Amniotic stem cell (primary cell): ENCODE measurements around the gene HPCAL4.
A peak's percentile ranks its signal among the peaks of the same experiment; 100 is the strongest.

ENCODE experiments used
- DNase-seq: peaks from one replicate; lab custom pipeline; 2025; lab: John Stamatoyannopoulos, UW

The HPCAL4 gene

DNA sequence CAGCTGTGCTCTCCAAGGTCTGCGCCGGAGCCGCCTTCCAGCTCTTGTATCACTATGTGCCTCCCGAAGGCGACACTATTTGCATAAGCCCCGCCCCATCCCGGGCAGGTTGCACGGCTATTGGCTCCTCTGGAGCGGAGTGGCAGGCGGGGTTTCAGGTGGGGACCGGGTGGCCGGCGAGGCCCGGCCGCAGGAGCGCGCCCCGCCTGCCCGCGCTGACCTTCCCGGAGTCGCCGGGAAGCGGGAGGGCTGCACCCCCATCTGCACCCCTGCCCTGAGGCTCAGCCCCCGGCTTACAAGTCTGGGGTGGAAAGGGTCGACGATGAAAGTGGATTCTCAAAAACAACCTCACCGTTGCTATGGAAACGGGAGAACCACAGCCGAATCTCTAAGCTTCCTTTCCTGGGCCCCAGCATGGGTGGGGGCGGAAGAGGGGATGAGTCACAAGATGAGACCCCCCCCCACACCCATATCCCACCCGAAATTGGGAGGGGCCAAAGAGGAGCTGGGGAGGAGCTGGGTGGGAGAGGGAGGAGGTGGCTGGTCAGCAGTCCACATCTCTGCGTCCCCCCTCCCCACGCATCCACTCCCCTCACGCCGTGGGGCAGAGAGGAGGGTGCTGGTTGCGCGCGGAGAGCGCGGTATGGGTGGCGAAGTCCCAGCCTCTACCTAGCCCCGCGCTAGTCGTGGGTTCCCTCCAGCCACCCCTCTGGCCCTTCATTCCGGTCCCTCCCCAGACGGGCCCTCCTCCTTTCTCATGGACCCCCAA, at the start of gene HPCAL4:
TSS of gene HPCAL4 (minus strand) at position 51 of the 769 bp plus-strand sequence. CDS start 6,830 bp downstream, outside the sequence.
- DNase-seq = no peak

DNA sequence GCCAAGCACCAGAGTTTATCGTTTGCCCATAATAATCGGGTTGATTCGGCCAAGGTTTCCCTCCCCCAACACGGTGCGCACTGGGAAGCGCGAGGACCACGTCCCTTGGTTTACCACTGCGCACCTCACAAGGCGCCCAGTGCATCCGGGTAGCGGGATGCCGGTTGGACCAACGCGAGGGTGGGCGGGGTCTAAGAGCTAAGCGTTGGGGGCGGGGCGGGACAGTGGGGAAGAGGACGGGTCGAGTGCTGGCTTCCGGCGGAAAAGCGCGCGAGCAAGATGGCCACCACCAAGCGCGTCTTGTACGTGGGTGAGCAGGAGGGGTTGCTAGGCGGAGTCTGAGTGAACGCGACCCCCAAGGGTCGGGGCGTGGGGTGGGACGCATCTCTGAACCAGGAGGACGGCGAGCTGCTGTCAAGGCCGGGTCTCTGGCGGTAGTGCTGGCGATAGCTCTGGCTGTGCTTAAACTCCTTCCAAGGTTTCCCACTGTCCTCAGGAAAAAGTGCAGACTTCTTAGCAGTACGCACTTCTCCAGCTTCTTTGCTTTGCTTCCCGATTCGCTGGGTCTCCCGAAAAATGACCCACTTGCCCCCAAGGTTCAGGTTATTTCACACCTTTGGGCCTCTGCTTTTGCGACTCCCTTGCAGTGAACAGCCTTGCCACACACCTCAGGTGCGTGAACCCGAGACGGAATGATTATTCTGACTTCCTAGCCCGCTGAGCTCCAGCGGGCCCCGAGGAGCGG, 47.6 kb upstream of the HPCAL4 start, which contains the start of gene PPIE:
TSS of gene PPIE (plus strand) at position 261 of the 745 bp plus-strand sequence. CDS start at position 280, 19 bp downstream.
- peak; percentile 77 for DNase-seq

DNA sequence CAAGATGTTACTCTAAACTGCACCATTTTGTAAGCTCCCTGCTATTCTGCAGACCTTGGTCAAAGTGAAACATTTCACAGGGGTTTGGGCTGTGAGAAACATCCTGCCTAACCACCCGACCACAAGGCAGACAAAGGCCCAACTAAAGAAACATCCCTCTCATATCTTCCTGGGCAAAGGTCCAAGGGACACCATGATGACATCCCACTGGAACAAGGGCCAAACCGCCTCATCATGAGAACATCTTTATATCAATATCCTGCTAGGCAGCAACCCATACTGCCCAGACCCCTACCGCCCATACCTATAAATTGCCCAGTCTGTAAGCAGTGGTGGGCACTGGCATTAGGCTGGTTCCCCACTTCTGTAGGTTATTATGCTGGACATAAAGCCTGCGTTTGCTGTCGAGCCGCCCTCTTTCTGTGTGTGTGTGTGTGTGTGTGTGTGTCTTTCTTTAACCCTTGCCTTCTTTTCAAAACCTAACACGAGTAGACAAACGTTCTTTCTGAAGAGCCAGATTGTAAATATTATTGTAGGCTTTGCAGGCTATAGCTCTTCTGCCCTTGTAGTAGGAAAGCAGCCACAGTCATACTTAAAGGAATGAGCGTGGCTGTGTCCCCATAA, 46.4 kb upstream of the HPCAL4 start:
- DNase-seq = no peak

DNA sequence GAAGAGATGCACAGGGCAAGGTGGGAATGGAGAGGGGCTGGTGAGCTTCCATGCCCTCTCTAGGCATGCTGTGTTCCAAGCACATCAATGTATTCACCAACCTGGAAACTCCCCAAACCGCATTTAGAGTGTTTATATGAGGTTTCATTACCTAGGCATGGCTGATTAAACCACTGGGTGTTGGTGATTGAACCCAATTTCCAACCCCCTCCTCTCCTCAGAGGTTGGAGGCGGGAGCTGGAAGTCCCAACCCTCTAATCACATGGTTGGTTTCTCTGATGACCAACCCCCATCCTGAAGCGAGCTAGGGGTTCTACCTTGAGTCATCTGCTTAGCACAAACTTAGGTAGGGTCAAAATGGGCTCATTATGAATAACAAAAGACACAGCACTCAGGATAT, 44.5 kb upstream of the HPCAL4 start:
- no peak for DNase-seq

DNA sequence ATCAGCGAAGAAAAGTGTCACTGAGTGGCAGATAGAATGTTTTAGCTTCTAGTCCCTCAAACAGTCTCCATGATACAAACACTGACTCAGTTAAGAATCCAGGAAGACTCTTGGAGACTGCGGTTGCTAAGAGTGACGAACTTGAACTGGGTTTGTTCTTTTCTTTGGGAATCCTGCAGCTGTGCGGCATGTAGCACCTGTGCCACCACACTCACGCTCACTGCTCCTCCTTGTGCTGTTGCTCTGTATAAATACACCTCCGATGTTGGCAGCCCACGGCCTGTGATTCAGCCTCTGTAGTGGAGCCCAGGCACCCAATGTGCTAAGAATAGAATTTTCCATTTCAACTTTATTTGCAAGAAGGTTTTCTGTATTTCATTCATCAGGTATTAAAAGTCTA, 41.9 kb upstream of the HPCAL4 start:
- no peak for DNase-seq

DNA sequence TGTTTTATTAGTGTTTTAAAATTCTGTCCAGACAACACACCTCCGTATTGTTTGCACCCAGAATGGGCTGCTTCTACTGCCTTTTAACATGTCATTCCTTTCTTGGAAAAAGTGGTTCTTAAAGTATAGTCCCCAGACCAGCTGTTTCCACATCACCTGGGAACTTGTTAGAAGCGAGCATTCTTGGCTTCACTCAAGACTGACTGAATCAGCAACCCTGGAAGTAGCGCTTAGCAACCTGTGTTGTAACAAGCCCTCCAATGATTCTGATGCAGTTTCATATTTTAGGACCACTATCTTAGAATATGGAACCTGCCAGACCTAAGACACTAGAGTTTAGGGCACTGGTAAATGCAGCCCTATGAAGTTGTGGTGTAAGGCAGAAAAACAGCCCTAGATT, 41.5 kb upstream of the HPCAL4 start:
- no peak for DNase-seq

DNA sequence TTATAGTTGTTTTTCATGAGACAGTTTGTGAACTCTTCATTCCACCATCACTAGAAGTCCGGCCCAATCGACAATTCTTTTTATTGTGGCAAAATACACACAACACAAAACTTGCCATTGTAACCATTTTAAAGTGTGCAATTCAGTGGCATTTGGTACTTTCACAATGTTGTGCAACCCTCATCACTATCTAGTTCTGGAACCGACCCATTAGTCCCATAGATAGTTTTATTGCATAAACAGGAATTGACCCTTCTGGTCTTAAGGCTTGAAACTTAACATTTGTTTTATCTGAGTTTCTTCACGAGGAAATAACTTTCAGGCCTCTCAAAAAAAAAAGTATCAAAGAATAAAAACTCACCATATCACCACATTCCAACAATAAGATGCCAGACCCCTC, 38.6 kb upstream of the HPCAL4 start:
- DNase-seq = no peak

DNA sequence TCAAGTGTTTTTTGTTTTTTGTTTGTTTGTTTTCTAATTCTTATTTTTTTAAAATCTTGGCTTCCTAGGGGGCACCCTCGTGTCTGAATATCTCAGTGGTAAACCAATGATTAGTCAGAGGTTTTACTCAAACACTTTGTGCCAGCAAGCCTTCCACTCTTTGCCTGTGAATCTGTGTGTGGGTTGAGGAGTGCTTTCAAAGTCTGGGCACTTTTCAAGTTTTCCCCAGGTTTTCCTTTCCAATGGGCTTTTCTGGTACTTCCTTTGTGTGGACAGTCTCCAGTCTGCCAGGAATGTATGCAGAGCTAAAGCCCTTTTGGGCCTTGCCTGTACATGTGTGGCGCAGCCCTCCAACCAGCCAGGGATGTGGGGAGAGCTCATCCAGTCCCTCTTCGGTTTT, 37.8 kb upstream of the HPCAL4 start:
- DNase-seq = no peak

DNA sequence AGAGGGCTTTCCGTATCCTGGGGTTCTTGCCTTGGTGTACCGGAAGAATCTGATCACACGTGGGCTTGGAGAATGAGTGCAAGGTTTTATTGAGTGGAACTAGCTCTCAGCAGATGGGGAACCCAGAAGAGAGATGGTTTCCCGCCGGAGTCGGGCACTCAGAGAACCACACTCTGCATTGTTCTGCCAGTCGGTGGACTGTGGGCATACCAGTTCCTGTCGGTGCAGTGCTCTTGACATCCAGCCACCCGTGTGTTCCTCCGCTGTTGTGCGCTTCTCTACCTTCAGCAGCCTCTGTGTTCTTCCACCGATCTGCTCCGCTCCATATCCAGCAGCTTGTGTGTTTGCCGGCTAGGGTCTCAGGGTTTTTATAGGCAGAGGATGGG, 36.7 kb upstream of the HPCAL4 start:
- DNase-seq = no peak

DNA sequence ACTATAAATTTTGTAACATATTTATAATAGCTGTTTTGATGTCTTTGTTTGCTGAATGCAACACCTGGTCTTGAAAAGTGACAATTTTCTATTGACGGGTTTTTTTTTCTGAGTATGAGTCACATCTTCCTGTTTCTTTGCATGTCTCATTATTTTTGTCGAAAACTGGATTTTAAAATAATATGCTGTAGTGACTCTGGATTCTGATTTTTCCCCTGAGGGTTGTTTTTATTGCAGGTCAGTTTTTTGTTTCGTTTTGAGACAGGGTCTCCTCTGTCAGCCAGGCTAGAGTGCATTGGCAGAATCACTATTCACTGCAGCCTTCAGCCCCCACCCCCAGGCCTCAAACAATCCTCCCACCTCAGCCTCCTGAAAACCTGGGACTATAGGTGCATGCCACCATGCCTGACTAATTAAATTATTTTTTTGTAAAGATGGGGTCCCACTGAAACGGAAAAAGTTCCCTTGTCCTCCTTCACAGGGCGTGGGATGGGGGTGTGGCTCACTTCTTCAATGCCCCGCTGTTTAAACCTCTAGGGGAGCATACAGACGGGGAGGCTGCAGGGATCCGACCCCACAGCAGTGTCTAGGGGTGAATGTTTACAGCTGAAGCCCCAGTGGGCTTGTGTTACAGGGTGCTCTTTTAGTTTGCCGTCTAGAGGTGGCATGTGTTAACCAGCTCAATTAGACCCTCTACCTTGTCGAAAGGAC, 36.1 kb upstream of the HPCAL4 start:
- no peak for DNase-seq

DNA sequence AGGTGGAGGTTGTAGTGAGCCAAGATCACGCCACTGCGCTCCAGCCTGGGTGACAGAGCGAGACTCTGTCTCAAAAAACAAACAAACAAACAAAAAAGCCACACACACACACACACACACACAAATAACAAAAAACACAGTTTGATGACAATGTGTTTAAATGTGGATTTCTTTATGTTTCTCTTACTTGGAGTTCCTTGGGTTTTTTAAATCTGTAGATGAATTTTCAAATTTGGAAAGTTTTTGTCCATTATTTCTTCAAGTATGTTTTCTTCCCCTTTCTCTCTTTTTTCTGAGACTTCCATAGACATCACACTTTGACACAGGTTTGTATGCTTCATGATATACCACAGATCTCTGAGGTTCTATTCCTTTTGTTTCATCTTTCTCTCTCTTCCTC, 35.4 kb upstream of the HPCAL4 start:
- no peak for DNase-seq

DNA sequence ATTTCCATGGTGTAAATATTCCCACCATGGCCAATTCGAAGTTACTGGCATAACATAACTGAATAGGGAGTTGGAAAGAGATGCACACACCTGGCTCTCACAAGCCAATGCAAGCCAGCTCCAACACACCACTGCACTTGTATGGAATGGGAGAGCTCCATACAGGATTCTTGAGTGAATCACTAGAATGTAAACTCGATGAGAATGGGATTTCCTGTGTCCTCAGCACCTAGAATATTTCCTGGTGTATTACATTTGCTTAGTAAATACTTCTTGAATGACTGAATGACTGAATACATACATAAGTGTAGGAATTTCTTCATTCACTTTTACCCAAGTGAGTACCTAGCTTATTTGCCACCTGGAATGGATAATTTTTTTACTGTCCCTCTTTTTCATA, 31.3 kb upstream of the HPCAL4 start:
- no peak for DNase-seq

DNA sequence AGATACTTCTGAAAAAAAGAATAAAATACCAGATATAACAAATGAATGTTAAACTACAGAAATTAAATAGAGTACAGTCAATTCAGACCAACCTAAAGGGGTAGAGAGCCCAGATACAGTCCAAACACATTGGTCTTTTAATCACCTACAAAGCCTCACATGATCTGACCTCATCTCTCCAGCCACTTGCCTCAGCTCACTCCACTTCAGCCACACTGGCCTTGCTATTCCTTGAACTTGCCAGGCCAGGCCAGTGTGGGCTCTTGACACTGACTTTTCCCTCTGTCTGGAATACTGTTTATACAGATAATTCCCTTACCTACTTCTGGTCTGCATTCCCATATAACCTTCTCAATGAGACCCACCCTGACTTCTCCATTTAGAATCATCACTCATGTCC, 30.4 kb upstream of the HPCAL4 start:
- no peak for DNase-seq

DNA sequence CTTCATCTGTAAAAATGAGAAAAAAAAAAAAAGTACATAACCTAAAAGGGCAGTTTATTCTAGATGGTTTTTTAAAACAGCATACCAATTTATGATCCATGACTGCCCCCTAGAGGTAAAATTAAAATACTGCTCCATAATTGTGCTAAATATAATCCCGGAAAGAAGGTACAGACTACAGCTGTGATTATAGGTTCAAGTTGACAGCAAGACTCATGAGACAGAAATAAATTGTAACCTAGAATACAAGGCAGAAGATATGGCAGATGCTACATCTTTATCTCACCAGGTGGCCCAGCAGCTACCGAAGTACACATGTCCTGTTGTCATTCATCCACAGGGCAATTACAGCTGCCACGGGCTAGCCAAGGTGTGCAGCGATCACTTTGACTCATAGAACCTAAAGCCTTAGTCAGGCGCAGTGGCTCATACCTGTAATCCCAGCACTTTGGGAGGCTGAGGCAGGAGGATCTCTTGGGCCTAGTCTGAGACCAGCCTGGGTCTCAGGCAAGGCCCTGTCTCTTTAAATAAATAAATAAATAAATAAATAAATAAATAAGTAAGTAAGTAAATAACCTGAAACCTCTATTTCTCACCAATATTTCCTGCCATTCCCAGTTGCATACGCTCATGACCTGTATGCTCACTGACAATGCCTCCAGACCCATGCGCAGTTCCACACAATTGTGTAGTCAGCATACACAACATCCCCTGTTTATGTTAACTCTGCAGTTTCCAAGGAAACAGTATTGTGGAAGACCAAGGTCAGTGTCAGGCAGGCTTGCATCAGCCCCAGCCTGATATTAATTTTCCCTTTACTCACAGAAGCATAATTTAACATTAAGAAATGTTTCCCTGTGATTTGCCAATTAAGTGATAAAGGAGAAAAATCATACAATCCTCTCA, 29.1 kb upstream of the HPCAL4 start:
- peak; percentile 45 for DNase-seq

DNA sequence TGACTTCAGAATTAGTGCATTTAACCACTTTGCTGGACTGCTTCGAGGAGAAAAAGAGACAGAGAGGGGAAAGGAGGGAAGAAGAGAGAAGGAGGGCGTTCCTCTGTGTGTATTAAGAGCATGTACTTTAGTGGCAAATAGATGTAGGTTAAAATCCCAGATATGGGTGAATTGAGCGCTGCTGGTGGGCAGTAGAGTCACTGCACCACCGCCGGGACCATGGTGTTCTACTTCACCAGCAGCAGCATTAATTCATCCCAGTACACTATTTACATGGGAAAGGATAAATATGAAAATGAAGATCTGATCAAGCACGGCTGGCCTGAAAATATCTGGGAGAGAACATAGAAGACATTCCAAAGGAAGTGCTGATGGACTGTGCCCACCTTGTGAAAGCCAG, 26.6 kb upstream of the HPCAL4 start:
- DNase-seq = no peak

DNA sequence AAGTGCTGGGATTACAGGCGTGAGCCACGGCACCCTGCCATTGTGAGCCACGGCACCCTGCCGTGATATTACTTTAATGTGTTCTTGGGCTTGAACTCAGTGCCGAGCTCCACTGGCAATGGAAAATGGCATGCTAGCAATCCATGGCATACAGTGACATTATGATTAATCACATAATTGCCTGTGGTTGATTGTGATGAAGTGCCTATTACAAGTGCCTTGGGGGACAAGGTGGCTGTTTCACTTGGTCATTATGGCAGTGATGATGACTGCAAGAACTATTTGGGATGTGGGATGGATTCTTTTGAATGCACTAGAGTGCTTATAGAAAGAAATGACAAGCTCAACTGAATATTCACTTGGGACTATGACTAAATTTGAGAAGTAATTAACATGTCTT, 22.3 kb upstream of the HPCAL4 start:
- DNase-seq = no peak

DNA sequence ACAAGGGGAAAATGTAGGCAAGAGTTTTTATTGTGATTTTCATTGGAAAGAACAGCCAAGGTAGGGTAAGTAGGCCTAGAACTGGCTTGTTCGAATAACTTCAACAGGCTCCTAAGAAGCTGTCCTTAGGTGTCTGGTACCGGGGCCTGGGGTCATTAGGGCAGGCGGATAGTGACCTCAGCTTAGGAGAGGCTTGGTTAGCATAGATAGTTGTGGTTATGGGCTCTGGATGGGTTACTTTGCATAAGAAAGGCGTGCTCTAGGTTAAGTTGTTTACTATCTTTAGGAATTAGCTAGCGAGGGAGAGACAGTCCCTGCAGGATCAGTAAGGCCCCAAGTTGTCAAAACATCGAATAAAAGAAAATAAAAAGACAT, 20.7 kb upstream of the HPCAL4 start:
- DNase-seq = no peak

DNA sequence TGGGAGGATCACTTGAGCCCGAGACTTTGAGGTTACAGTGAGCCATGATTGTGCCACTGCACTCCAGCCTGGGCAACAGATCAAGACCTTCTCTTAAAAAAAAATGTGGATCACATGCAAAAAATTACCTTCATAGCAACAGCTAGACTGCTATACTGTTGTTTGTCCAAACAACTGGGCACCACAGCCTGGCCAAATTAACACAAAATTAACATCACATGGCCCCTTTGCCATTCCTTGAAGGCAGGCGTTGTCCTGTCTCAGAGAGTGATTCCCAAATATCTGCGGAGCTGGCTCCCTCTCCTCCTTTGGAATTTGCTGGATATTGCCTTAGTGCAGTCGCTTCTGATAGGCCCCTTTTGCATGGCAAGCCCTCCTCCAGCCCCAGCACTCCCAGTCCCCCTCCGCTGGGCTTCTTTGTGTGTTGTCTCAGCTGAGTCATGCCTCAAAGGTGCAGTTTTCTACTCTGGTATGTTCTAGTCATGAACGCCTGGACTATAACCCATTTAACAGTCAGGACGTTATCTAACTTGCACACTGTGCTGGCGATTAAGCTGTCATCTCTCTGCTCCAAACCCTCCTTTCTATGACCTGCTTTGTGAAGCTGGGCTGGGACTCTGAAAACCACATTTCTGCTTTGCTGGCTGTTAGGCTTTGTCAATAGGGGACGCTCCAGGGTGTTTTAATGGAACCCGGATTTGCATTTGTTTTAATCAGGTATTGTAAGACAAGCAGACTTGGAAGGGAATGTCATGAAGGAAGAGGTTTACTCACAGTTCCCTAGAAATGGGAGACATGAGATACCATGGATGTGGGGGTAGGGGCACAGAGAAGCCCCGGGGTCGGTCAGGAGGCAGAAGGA, 20.1 kb upstream of the HPCAL4 start:
- DNase-seq = no peak

DNA sequence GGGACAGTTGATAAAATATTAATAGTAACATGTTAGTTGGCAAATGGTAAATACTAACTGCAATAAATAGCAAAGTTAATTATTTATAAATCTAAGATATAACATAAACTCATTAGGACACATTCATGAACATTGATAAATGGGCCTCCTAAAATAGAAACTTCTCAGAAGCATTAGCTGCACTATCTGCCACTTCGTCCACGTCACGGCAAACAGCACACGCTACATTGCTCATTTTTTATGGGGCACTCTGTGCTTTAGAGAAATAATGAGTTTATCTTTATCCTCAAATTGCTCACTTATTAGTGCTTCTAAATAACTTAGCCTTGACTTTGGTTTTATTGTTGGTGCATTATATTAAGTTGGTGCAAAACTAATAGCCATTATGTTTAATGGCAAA, 16.3 kb upstream of the HPCAL4 start:
- DNase-seq = no peak

DNA sequence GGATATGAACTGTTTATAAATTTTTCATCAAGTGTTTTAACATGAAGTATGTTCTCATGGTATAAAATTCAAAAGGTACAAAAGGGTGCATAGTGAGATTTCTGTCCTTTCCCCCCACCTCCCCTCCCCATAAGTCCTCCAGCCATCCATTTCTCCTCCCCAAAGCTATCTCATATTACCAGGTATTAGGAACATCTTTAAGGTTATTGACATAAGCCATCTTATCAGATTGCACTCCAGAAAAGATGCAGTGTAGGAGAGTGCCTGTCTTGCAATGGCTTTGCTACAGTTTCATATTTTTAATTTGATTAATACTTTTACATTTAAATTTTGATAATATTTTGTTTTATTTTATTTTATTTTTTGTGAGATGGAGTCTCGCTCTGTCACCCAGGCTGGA, 13.5 kb upstream of the HPCAL4 start:
- no peak for DNase-seq
